A673 (cell line): ENCODE measurements around the gene TIFAB. TPM values are rescaled to one million over a fixed set of nuclear protein-coding genes. Genes with fewer than 3 reads are reported as not detected.

Experiments
- BruUV-seq: library from RNA; stranded (reverse); fragments of 400-500 nt; replicated peaks from 2 replicates; lab custom pipeline; 2021; lab: Mats Ljungman, UMichigan
- CTCF ChIA-PET: fragments of 300-600 bp; sonication (Branson Sonifier 250); formaldehyde crosslinking; loops from one replicate; lab custom pipeline; 2022; ENCODE audit warnings: antibody characterized with exemption; lab: Charles Lee
- POLR2A ChIA-PET: fragments of 300-600 bp; sonication (Branson Sonifier 250); formaldehyde crosslinking; loops from one replicate; lab custom pipeline; 2022; ENCODE audit warnings: antibody characterized with exemption; ENCODE audit not compliant: low non-redundant PET; lab: Charles Lee
- DNase-seq: peaks from one replicate; pipeline ENCODE4 v3.0.0-alpha.2; 2015; ENCODE audit warnings: low spot score
- H3K27ac ChIP-seq: fragments of 200-600 bp; sonication (generic); 2 replicates; pipeline ENCODE4 v1.5.1; 2016; ENCODE audit warnings: mixed run types, low read depth, mild to moderate bottlenecking, mixed read lengths, antibody characterized with exemption, low read length; ENCODE audit not compliant: poor library complexity, severe bottlenecking
- H3K27me3 ChIP-seq: fragments of 200-600 bp; sonication (generic); replicated peaks from 2 replicates; pipeline ENCODE4 v1.6.1; 2017; ENCODE audit warnings: mixed run types, low read depth, mild to moderate bottlenecking, mixed read lengths, antibody characterized with exemption, low read length; ENCODE audit not compliant: insufficient read depth, poor library complexity
- H3K36me3 ChIP-seq: fragments of 200-600 bp; sonication (generic); 2 replicates; pipeline ENCODE4 v1.6.1; 2016; ENCODE audit warnings: mixed run types, mild to moderate bottlenecking, mixed read lengths, antibody characterized with exemption, low read length; ENCODE audit not compliant: insufficient read depth, poor library complexity, severe bottlenecking
- H3K4me1 ChIP-seq: fragments of 200-600 bp; sonication (generic); 2 replicates; pipeline ENCODE4 v1.6.1; 2017; ENCODE audit warnings: mixed run types, mild to moderate bottlenecking, mixed read lengths, antibody characterized with exemption, low read length; ENCODE audit not compliant: insufficient read depth, poor library complexity, severe bottlenecking
- H3K4me3 ChIP-seq: fragments of 200-600 bp; sonication (generic); 2 replicates; pipeline ENCODE4 v1.5.1; 2016; ENCODE audit warnings: low read depth, mixed run types, mild to moderate bottlenecking, mixed read lengths, low read length; ENCODE audit not compliant: poor library complexity, severe bottlenecking
- H3K9me3 ChIP-seq: fragments of 200-600 bp; sonication (generic); 2 replicates; pipeline ENCODE4 v1.6.1; 2016; ENCODE audit warnings: mixed run types, low read depth, mild to moderate bottlenecking, mixed read lengths, antibody characterized with exemption, low read length; ENCODE audit not compliant: poor library complexity, severe bottlenecking
- EZH2 ChIP-seq: fragments of 200-600 bp; sonication (generic); IDR thresholded peaks from 2 replicates; pipeline ENCODE4 v1.6.1; 2017; ENCODE audit warnings: borderline replicate concordance, low read depth, mild to moderate bottlenecking, mixed read lengths, antibody characterized with exemption, low read length; ENCODE audit not compliant: poor library complexity, severe bottlenecking
- intact Hi-C: fragments of 100-400 bp; cut with micrococcal nuclease; formaldehyde crosslinking; loops from one replicate; pipeline ENCODE4 v1.10.0; 2022; ENCODE audit not compliant: unreplicated experiment
- total RNA-seq: library from RNA; stranded (reverse); gene quantifications from 2 replicates; pipeline ENCODE4 v1.2.3, GENCODE V29; 2021
- TF ChIP-seq, protein P1 (sequence below): fragments of 300-800, 200-600 bp; sonication (generic); conservative IDR thresholded peaks from 2 replicates; pipeline ENCODE4 v1.5.1; 2017; ENCODE audit warnings: low read depth, mild to moderate bottlenecking, antibody characterized with exemption, low read length, moderate library complexity, mixed read lengths

TIFAB gene
- total RNA-seq, 1 experiment from 2014 or later: not detected

- Histone ChIP-seq H3K4me1 (no peaks in the 10 kb centered on the region), H3K27me3 (peaks cover 12% of the 10 kb centered on the region), H3K27ac (no peak within 1 kb of the TSS), H3K9me3 (no peaks in the 10 kb centered on the region), H3K36me3 (no peaks in the 10 kb centered on the region), H3K4me3 (no peak within 1 kb of the TSS)
- TF ChIP-seq EZH2: no peak
- TF ChIP-seq, protein P1, sequence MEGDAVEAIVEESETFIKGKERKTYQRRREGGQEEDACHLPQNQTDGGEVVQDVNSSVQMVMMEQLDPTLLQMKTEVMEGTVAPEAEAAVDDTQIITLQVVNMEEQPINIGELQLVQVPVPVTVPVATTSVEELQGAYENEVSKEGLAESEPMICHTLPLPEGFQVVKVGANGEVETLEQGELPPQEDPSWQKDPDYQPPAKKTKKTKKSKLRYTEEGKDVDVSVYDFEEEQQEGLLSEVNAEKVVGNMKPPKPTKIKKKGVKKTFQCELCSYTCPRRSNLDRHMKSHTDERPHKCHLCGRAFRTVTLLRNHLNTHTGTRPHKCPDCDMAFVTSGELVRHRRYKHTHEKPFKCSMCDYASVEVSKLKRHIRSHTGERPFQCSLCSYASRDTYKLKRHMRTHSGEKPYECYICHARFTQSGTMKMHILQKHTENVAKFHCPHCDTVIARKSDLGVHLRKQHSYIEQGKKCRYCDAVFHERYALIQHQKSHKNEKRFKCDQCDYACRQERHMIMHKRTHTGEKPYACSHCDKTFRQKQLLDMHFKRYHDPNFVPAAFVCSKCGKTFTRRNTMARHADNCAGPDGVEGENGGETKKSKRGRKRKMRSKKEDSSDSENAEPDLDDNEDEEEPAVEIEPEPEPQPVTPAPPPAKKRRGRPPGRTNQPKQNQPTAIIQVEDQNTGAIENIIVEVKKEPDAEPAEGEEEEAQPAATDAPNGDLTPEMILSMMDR: no peak
- intact Hi-C loops: no loop called here
- BruUV-seq: no TSS peak
- CTCF ChIA-PET: no interaction called here
- no peak for DNase-seq
- POLR2A ChIA-PET: no interaction called here
Measured at GRCh38 chr5:135447298-135447929, 4.7 kb downstream of the TIFAB start, which contains the start of gene DCANP1. DCANP1 (minus strand) TSS chr5:135447348; CDS start chr5:135447108, 240 bp downstream.

DNA sequence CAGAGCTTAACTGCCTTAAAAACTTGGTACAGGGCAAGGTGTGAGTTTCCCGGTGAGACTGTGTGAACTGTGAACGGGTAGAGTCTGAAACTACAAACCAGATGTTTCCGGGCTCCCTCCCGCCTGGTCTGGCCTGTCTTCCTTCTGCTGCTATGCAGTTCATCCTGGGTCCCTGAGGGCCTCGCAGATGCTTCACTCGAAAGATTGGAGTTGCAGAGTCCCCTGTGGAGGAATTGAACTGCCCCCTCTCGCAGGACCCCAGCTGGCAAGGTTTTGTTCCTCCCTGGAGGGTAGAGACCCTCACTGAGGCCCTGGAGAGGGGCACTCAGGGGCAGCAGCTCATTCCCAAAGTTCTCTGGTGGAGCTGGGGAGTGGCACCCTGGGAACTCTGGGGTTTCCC is 5.5 kb downstream of the TIFAB start:
- POLR2A ChIA-PET: no interaction called here
- no peak overlapping the region for H3K4me3 ChIP-seq
- CTCF ChIA-PET: interaction anchor here (1.2 kb wide), 1 partner anchor 11 kb away, joined by 4 read pairs; no protein-coding TSS in a partner anchor
- no peak overlapping the region for H3K27ac ChIP-seq
- no peaks in the 10 kb centered on the region for H3K36me3 ChIP-seq
- no peak for DNase-seq
- peaks cover 4% of the 10 kb centered on the region for H3K27me3 ChIP-seq
- H3K9me3 ChIP-seq: no peaks in the 10 kb centered on the region
- no peaks in the 10 kb centered on the region for H3K4me1 ChIP-seq
- BruUV-seq: no TSS peak
- intact Hi-C loops: no loop called here
- TF ChIP-seq, protein P1: no peak
- TF ChIP-seq EZH2: no peak

GRCh38 chr5:135446206-135446605 is 5.9 kb downstream of the TIFAB start:
- H3K27ac ChIP-seq: no peak overlapping the region
- no peaks in the 10 kb centered on the region for H3K9me3 ChIP-seq
- DNase-seq: no peak
- ChIA-PET POLR2A (no interaction called here), CTCF (interaction anchor here (1.2 kb wide), 1 partner anchor 11 kb away, joined by 4 read pairs; no protein-coding TSS in a partner anchor)
- peaks cover 3% of the 10 kb centered on the region for H3K27me3 ChIP-seq
- no peak for TF ChIP-seq EZH2
- TF ChIP-seq, protein P1: no peak
- intact Hi-C loops: no loop called here
- H3K4me1 ChIP-seq: no peaks in the 10 kb centered on the region
- BruUV-seq: no TSS peak
- no peak overlapping the region for H3K4me3 ChIP-seq
- no peaks in the 10 kb centered on the region for H3K36me3 ChIP-seq
